Mesenchymal stem cell (in vitro differentiated cells and primary cell): ENCODE data around the gene PCDHGA9.

Experiments
- DNase-seq: peaks from one replicate; pipeline ENCODE4 v3.0.0-alpha.2; 2013
- H2AFZ ChIP-seq: one replicate; pipeline ENCODE4 v1.6.1; 2013; ENCODE audit warnings: low read depth, mild to moderate bottlenecking, control low read depth, inconsistent platforms, low read length, moderate library complexity
- H2AK5ac ChIP-seq: 2 replicates; pipeline ENCODE4 v1.6.1; 2013; ENCODE audit warnings: low read length, moderate library complexity, mild to moderate bottlenecking, inconsistent platforms; ENCODE audit not compliant: severe bottlenecking
- H2BK120ac ChIP-seq: one replicate; pipeline ENCODE4 v1.6.1; 2013; ENCODE audit warnings: low read depth, mild to moderate bottlenecking, inconsistent platforms, low read length, moderate library complexity
- H2BK12ac ChIP-seq, 2 experiments: one replicate each; pipeline ENCODE4 v1.6.1; 2013; ENCODE audit warnings: inconsistent platforms in 2 of 2, low read length in 2 of 2, mild to moderate bottlenecking in 2 of 2, moderate library complexity in 2 of 2, control low read depth in 1 of 2
- H2BK15ac ChIP-seq: one replicate; pipeline ENCODE4 v1.6.1; 2013; ENCODE audit warnings: mild to moderate bottlenecking, low read depth, inconsistent platforms; ENCODE audit not compliant: poor library complexity, severe bottlenecking
- H2BK5ac ChIP-seq: 2 replicates; pipeline ENCODE4 v1.6.1; 2013; ENCODE audit warnings: low read depth, mild to moderate bottlenecking, low read length, control low read depth, inconsistent platforms; ENCODE audit not compliant: poor library complexity, severe bottlenecking
- H3K14ac ChIP-seq, 2 experiments: one replicate each; pipeline ENCODE4 v1.6.1; 2013; ENCODE audit warnings: inconsistent platforms in 2 of 2, low read length in 2 of 2, control low read depth in 1 of 2, mild to moderate bottlenecking in 1 of 2, moderate library complexity in 1 of 2
- H3K18ac ChIP-seq, 2 experiments: one replicate each; pipeline ENCODE4 v1.6.1; 2013; ENCODE audit warnings: inconsistent platforms in 2 of 2, low read length in 2 of 2, control low read depth in 1 of 2, low read depth in 1 of 2, mild to moderate bottlenecking in 1 of 2
- H3K23ac ChIP-seq, 2 experiments: one replicate each; pipeline ENCODE4 v1.6.1; 2013; ENCODE audit warnings: inconsistent platforms in 2 of 2, low read length in 2 of 2, mild to moderate bottlenecking in 2 of 2, moderate library complexity in 2 of 2, control low read depth in 1 of 2
- H3K27ac ChIP-seq: 2 replicates; pipeline ENCODE4 v1.5.1; 2013; ENCODE audit warnings: mild to moderate bottlenecking, moderate library complexity, low read length, control low read depth, inconsistent platforms; ENCODE audit not compliant: poor library complexity, severe bottlenecking
- H3K27me3 ChIP-seq, 2 experiments: 2 replicates each; pipeline versions ENCODE4 v1.6.1 to v1.7.0; 2013; ENCODE audit warnings: low read length in 2 of 2, mild to moderate bottlenecking in 2 of 2, moderate library complexity in 2 of 2, control low read depth in 1 of 2, inconsistent platforms in 1 of 2; ENCODE audit not compliant: control insufficient read depth in 1 of 2, insufficient read depth in 1 of 2
- H3K36me3 ChIP-seq, 2 experiments: 2 replicates each; pipeline versions ENCODE4 v1.6.1 to v1.7.0; 2013; ENCODE audit warnings: low read length in 2 of 2, control low read depth in 1 of 2, inconsistent platforms in 1 of 2, low read depth in 1 of 2, mild to moderate bottlenecking in 1 of 2; ENCODE audit not compliant: insufficient read depth in 2 of 2, control insufficient read depth in 1 of 2
- H3K4ac ChIP-seq, 2 experiments: one replicate each; pipeline ENCODE4 v1.6.1; 2013; ENCODE audit warnings: inconsistent platforms in 2 of 2, low read length in 2 of 2, mild to moderate bottlenecking in 2 of 2, moderate library complexity in 2 of 2, control low read depth in 1 of 2, low read depth in 1 of 2
- H3K4me1 ChIP-seq: 2 replicates; pipeline ENCODE4 v1.6.1; 2013; ENCODE audit warnings: low read depth, low read length, control low read depth; ENCODE audit not compliant: control insufficient read depth, insufficient read depth
- H3K4me2 ChIP-seq: 2 replicates; pipeline ENCODE4 v1.6.1; 2013; ENCODE audit warnings: low read length, mild to moderate bottlenecking, inconsistent platforms; ENCODE audit not compliant: poor library complexity, severe bottlenecking
- H3K4me3 ChIP-seq, 2 experiments: 2 replicates each; pipeline versions ENCODE4 v1.5.1 to v1.7.0; 2013; ENCODE audit warnings: low read length in 2 of 2, mild to moderate bottlenecking in 2 of 2, control low read depth in 1 of 2, low read depth in 1 of 2; ENCODE audit not compliant: insufficient read depth in 1 of 2
- H3K79me1 ChIP-seq: replicated peaks from 2 replicates; pipeline ENCODE4 v1.6.1; 2013; ENCODE audit warnings: mild to moderate bottlenecking, control low read depth, low read length, inconsistent platforms; ENCODE audit not compliant: poor library complexity, severe bottlenecking
- H3K9ac ChIP-seq: 2 replicates; pipeline ENCODE4 v1.7.0; 2013; ENCODE audit warnings: mild to moderate bottlenecking, low read length, moderate library complexity
- H3K9me3 ChIP-seq: 2 replicates; pipeline ENCODE4 v1.7.0; 2013; ENCODE audit warnings: mild to moderate bottlenecking, low read length; ENCODE audit not compliant: control insufficient read depth
- H4K8ac ChIP-seq: one replicate; pipeline ENCODE4 v1.6.1; 2013; ENCODE audit warnings: inconsistent platforms, mild to moderate bottlenecking, low read length, moderate library complexity
- H4K91ac ChIP-seq: one replicate; pipeline ENCODE4 v1.6.1; 2013; ENCODE audit warnings: mild to moderate bottlenecking, low read length, inconsistent platforms
- WGBS: methylation state at CpG from one replicate; pipeline ENCODE4 v1.1.7; 2013; ENCODE audit warnings: mixed read lengths; 5-methylcytosine and 5-hydroxymethylcytosine counted together

The PCDHGA9 gene

GRCh38 chr5:141363952-141364660 is 38.5 kb upstream of the PCDHGA9 start, which contains the start of gene PCDHGA5:
PCDHGA5 (plus strand) TSS chr5:141364162; CDS start chr5:141364331, 169 bp downstream.
- Histone ChIP-seq H2BK5ac (no peak within 1 kb of the TSS), H4K91ac (no peak within 1 kb of the TSS)
- WGBS = 94% methylated on average over 33 of the region's 34 CpGs

DNA sequence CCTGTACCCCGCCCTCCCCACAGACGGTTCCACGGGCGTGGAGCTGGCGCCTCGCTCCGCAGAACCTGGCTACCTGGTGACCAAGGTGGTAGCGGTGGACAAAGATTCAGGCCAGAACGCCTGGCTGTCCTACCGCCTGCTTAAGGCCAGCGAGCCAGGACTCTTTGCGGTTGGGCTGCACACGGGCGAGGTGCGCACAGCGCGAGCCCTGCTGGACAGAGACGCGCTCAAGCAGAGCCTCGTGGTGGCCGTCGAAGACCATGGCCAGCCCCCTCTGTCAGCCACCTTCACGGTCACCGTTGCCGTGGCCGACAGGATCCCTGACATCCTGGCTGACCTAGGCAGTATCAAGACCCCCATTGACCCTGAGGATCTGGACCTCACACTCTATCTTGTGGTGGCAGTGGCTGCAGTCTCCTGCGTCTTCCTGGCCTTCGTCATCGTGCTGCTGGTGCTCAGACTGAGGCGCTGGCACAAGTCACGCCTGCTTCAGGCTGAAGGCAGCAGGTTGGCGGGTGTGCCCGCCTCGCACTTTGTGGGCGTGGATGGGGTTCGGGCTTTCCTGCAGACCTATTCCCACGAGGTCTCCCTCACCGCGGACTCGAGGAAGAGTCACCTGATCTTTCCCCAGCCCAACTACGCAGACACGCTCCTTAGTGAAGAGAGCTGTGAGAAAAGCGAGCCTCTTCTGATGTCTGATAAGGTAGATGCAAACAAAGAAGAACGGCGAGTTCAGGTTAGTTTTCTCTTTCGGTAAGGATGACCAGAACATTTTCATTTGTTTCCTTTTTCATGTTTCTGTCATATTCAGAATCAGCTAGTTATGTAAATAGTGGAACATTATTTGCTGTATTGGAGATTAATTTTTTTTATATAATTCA is 36.3 kb upstream of the PCDHGA9 start:
- Histone ChIP-seq H3K36me3 (no peaks in the 10 kb centered on the region), H3K18ac (no peak overlapping the region), H2BK120ac (no peak overlapping the region), H3K4me1 (no peaks in the 10 kb centered on the region), H3K23ac (no peak overlapping the region), H3K4me2 (no peak overlapping the region), H3K14ac (no peak overlapping the region), H3K79me1 (no peaks in the 10 kb centered on the region), H4K8ac (no peak overlapping the region), H3K4me3 (no peak overlapping the region), H3K27me3 (peaks cover 0 to 4% of the 10 kb centered on the region in 2 experiments), H2BK12ac (no peak overlapping the region), H2BK5ac (no peak overlapping the region), H2BK15ac (no peak overlapping the region), H4K91ac (no peak overlapping the region), H3K27ac (no peak overlapping the region), H3K4ac (no peak overlapping the region), H2AFZ (no peak overlapping the region), H2AK5ac (no peak overlapping the region), H3K9ac (no peak overlapping the region), H3K9me3 (peaks cover 58% of the 10 kb centered on the region)
- 93% methylated on average over 45 of the region's 46 CpGs for WGBS
- no peak for DNase-seq

More at GRCh38 chr5:141363952-141364660, 38.5 kb upstream of the PCDHGA9 start, which contains the start of gene PCDHGA5:
- no peak within 1 kb of the TSS for H2BK12ac ChIP-seq
- no peak within 1 kb of the TSS for H2AFZ ChIP-seq
- H2BK120ac ChIP-seq = no peak within 1 kb of the TSS
- H2BK15ac ChIP-seq = no peak within 1 kb of the TSS
- no peak within 1 kb of the TSS for H3K27ac ChIP-seq
- no peak within 1 kb of the TSS for H2AK5ac ChIP-seq
- no peaks in the 10 kb centered on the region for H3K79me1 ChIP-seq
- H3K14ac ChIP-seq = no peak within 1 kb of the TSS
- no peak within 1 kb of the TSS for H3K4ac ChIP-seq
- DNase-seq = no peak
- peaks cover 62% of the 10 kb centered on the region for H3K9me3 ChIP-seq
- no peaks in the 10 kb centered on the region for H3K36me3 ChIP-seq
- no peak within 1 kb of the TSS for H3K9ac ChIP-seq
- no peak within 1 kb of the TSS for H3K4me2 ChIP-seq
- no peaks in the 10 kb centered on the region for H3K27me3 ChIP-seq
- H3K4me3 ChIP-seq = peak within 1 kb of the TSS in 1 of 2 experiments; percentile 38
- no peak within 1 kb of the TSS for H4K8ac ChIP-seq
- no peaks in the 10 kb centered on the region for H3K4me1 ChIP-seq
- H3K18ac ChIP-seq = no peak within 1 kb of the TSS
- H3K23ac ChIP-seq = no peak within 1 kb of the TSS

- Histone ChIP-seq H2AFZ (no peak within 1 kb of the TSS), H4K8ac (no peak within 1 kb of the TSS), H3K9ac (peak within 1 kb of the TSS; percentile 45), H3K27me3 (peaks cover 0 to 13% of the 10 kb centered on the region in 2 experiments), H3K36me3 (peaks cover 0 to 8% of the 10 kb centered on the region in 2 experiments), H2BK120ac (no peak within 1 kb of the TSS), H3K23ac (no peak within 1 kb of the TSS), H3K4ac (no peak within 1 kb of the TSS), H3K4me2 (no peak within 1 kb of the TSS), H2BK15ac (no peak within 1 kb of the TSS), H3K4me3 (peak within 1 kb of the TSS in 1 of 2 experiments; percentile 71), H2AK5ac (no peak within 1 kb of the TSS), H3K18ac (no peak within 1 kb of the TSS), H4K91ac (no peak within 1 kb of the TSS), H3K14ac (no peak within 1 kb of the TSS), H3K79me1 (no peaks in the 10 kb centered on the region), H2BK12ac (no peak within 1 kb of the TSS), H3K9me3 (peaks cover 55% of the 10 kb centered on the region), H3K4me1 (no peaks in the 10 kb centered on the region), H3K27ac (no peak within 1 kb of the TSS), H2BK5ac (no peak within 1 kb of the TSS)
- DNase-seq = no peak
- WGBS = 91% methylated on average over 32 of the region's 32 CpGs
These were observed 32.4 kb upstream of the PCDHGA9 start, which contains the start of gene PCDHGB3 for GRCh38 chr5:141369994-141370848. PCDHGB3 (plus strand) TSS chr5:141370242; CDS start chr5:141370395, 153 bp downstream.
